K562 (cell line): ENCODE data around the gene SAMD8.

Source experiments
- CHD4 ChIP-seq: fragments of 200-600 bp; sonication (generic); IDR thresholded peaks from 3 replicates; pipeline ENCODE4 v1.6.1; 2012; ENCODE audit warnings: low read depth, mild to moderate bottlenecking, mixed read lengths, low read length, inconsistent platforms; ENCODE audit not compliant: insufficient read depth, insufficient replicate concordance, poor library complexity, severe bottlenecking
- CTCF ChIP-seq, 3 experiments: IDR thresholded peaks in 2 of 3; conservative IDR thresholded peaks in 1 of 3; 2 replicates each; pipeline ENCODE4 v1.5.1; 2011 to 2012; ENCODE audit warnings: low read length in 3 of 3, mild to moderate bottlenecking in 3 of 3, control low read depth in 2 of 3, improper control_type of control experiment in 1 of 3, inconsistent platforms in 1 of 3, low read depth in 1 of 3, mixed read lengths in 1 of 3, moderate library complexity in 1 of 3; ENCODE audit not compliant: insufficient read depth in 2 of 3
- HBP1 ChIP-seq: fragments of 450-650 bp; formaldehyde crosslinking; IDR thresholded peaks from 2 replicates; pipeline ENCODE4 v1.4.0; 2022; ENCODE audit warnings: missing genetic modification characterization
- NRF1 ChIP-seq, 2 experiments: fragments of 450-650 bp; IDR thresholded peaks in 1 of 2; conservative IDR thresholded peaks in 1 of 2; 2 replicates each; pipeline ENCODE4 v1.6.1; 2014; ENCODE audit warnings: mild to moderate bottlenecking in 2 of 2
- RFX7 ChIP-seq: fragments of 250-450 bp; sonication (Bioruptor Pico); IDR thresholded peaks from 2 replicates; pipeline ENCODE4 v1.5.1; 2021; ENCODE audit warnings: mild to moderate bottlenecking
- ZKSCAN3 ChIP-seq: fragments of 250-450 bp; sonication (Bioruptor Pico); IDR thresholded peaks from 2 replicates; pipeline ENCODE4 v1.4.0; 2020

GRCh38 chr10:75096749-75097148 is 14.7 kb upstream of the SAMD8 start:
- TF ChIP-seq RFX7 (CRISPR knock-in tag) (no peak), HBP1 (no peak), ZKSCAN3 (CRISPR knock-in tag) (no peak), CHD4 (no peak), NRF1 (conservative IDR thresholded peaks at IDR 0.05 in 1 of 2, IDR thresholded peaks at IDR 0.05 in 1 of 2) (no peak), CTCF (IDR thresholded peaks at IDR 0.05 in 2 of 3, conservative IDR thresholded peaks at IDR 0.05 in 1 of 3; ENCODE audit: insufficient read depth in 2 of 3, low read depth in 1 of 3, low read length in 3 of 3) (no peak)
